DOHH2 (cell line): ENCODE measurements around the gene FAM117B.

ENCODE experiments used
- H3F3A ChIP-seq: fragments of 200-600 bp; sonication (generic), shearing (Covaris generic); 2 replicates; pipeline ENCODE4 v1.6.0; 2016; ENCODE audit warnings: antibody characterized with exemption, mild to moderate bottlenecking; ENCODE audit not compliant: control insufficient read depth, insufficient read depth
- H3K27ac ChIP-seq: fragments of 200-600 bp; sonication (generic); 2 replicates; pipeline ENCODE4 v1.5.1; 2014; ENCODE audit warnings: low read depth, mild to moderate bottlenecking, low read length, moderate library complexity
- H3K27me3 ChIP-seq: fragments of 200-600 bp; sonication (generic); 2 replicates; pipeline ENCODE4 v1.6.1; 2014; ENCODE audit warnings: mild to moderate bottlenecking, low read length, mixed read lengths; ENCODE audit not compliant: control insufficient read depth
- H3K36me3 ChIP-seq: fragments of 200-600 bp; sonication (generic); 2 replicates; pipeline ENCODE4 v1.6.1; 2014; ENCODE audit warnings: mild to moderate bottlenecking, low read length, moderate library complexity, mixed read lengths; ENCODE audit not compliant: control insufficient read depth
- H3K4me1 ChIP-seq: fragments of 200-600 bp; sonication (generic); 2 replicates; pipeline ENCODE4 v1.6.1; 2014; ENCODE audit warnings: mild to moderate bottlenecking, low read length, mixed read lengths; ENCODE audit not compliant: control insufficient read depth
- H3K4me2 ChIP-seq: fragments of 200-600 bp; sonication (generic); 2 replicates; pipeline ENCODE4 v1.6.0; 2014; ENCODE audit warnings: mild to moderate bottlenecking, low read length, moderate library complexity
- H3K4me3 ChIP-seq: fragments of 200-600 bp; sonication (generic); 2 replicates; pipeline ENCODE4 v1.5.1; 2014; ENCODE audit warnings: mild to moderate bottlenecking, low read length, mixed read lengths
- H3K79me2 ChIP-seq: fragments of 200-600 bp; sonication (generic); 2 replicates; pipeline ENCODE4 v1.6.1; 2014; ENCODE audit warnings: mild to moderate bottlenecking, low read length, mixed read lengths; ENCODE audit not compliant: control insufficient read depth
- H3K9me2 ChIP-seq: fragments of 200-600 bp; sonication (generic); replicated peaks from 2 replicates; pipeline ENCODE4 v1.6.1; 2014; ENCODE audit warnings: mild to moderate bottlenecking, low read length, mixed read lengths; ENCODE audit not compliant: control insufficient read depth
- H3K9me3 ChIP-seq: fragments of 200-600 bp; sonication (generic); 2 replicates; pipeline ENCODE4 v1.6.1; 2014; ENCODE audit warnings: antibody characterized with exemption, low read length, mixed read lengths; ENCODE audit not compliant: control insufficient read depth, insufficient read depth
- H4K20me1 ChIP-seq: fragments of 200-600 bp; sonication (generic); 2 replicates; pipeline ENCODE4 v1.6.0; 2014; ENCODE audit warnings: low read depth, mild to moderate bottlenecking, antibody characterized with exemption, low read length, moderate library complexity; ENCODE audit not compliant: control insufficient read depth, insufficient read depth
- CTCF ChIP-seq: fragments of 200-600 bp; sonication (generic); IDR thresholded peaks from one replicate; pipeline ENCODE4 v1.5.1; 2014; ENCODE audit warnings: antibody characterized with exemption, mild to moderate bottlenecking, low read depth, low read length; ENCODE audit not compliant: poor library complexity, severe bottlenecking
- EZH2phosphoT487 ChIP-seq: fragments of 200-600 bp; sonication (generic); IDR thresholded peaks from 2 replicates; pipeline ENCODE4 v1.6.1; 2017; ENCODE audit warnings: borderline replicate concordance, mild to moderate bottlenecking, antibody characterized with exemption, low read length, moderate library complexity, mixed read lengths

FAM117B gene

DNA sequence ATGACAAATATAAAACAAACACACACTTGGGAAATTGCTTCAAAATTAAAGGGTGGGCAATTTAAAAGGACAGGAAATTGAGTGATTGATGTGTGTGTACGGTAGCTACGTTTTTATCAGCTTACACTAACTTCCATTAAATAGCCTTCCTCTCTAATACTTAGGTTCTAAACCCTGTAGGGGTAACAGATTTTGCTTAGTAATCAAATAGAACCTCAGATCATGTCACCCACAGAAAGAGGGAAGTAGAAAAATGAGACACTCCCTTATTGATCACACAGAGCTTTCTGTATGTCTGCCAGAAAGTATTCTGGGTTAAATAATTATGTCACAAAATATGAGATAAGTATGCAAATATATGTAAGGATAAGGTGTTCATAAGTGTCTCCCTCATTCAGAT is 143.4 kb downstream of the FAM117B start:
- Histone ChIP-seq H3K9me3 (no peaks in the 10 kb centered on the region), H3K4me2 (no peak overlapping the region), H3K79me2 (no peaks in the 10 kb centered on the region), H3F3A (no peaks in the 10 kb centered on the region), H3K27me3 (no peaks in the 10 kb centered on the region), H4K20me1 (no peaks in the 10 kb centered on the region), H3K36me3 (peaks cover 4% of the 10 kb centered on the region; the same call in 1 of the 2 replicates), H3K4me3 (no peak overlapping the region), H3K27ac (no peak overlapping the region), H3K9me2 (no peaks in the 10 kb centered on the region), H3K4me1 (no peaks in the 10 kb centered on the region)
- TF ChIP-seq CTCF (no peak), EZH2phosphoT487 (no peak)

DNA sequence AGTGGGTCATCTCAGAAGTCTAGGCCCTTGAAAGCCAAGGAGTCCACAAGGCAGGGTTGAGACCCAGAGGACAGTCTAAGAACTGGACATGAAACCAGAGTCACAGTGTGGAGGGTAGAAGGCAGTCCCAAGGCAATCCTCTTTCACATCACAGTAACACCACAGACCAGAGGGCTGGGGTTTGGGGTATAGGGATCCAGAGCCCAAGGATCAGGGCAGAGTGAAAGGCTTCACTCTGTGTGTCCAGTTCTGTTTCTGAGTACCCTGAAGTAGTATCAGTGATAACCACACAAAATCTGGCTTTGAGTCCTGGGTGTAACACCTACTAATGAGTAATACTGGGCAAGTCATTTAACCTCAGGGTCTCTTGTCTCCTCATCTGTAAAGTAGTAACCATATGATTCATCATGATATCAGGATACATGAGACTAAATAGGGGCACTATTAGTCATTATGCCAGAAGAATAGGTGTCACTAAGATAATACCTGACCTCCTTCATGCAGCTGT is 145.8 kb downstream of the FAM117B start:
- Histone ChIP-seq H4K20me1 (no peaks in the 10 kb centered on the region), H3K9me3 (no peaks in the 10 kb centered on the region), H3K36me3 (no peaks in the 10 kb centered on the region), H3K79me2 (no peaks in the 10 kb centered on the region), H3K27me3 (no peaks in the 10 kb centered on the region), H3K27ac (no peak overlapping the region), H3K4me3 (no peak overlapping the region), H3K4me2 (no peak overlapping the region), H3K9me2 (no peaks in the 10 kb centered on the region), H3K4me1 (no peaks in the 10 kb centered on the region), H3F3A (no peaks in the 10 kb centered on the region)
- TF ChIP-seq CTCF, result no peak
- TF ChIP-seq EZH2phosphoT487, result no peak

- Histone ChIP-seq H3K27me3 (no peaks in the 10 kb centered on the region), H4K20me1 (no peaks in the 10 kb centered on the region), H3K36me3 (peaks cover 3% of the 10 kb centered on the region), H3K9me3 (no peaks in the 10 kb centered on the region), H3K9me2 (no peaks in the 10 kb centered on the region), H3F3A (no peaks in the 10 kb centered on the region), H3K27ac (no peak overlapping the region), H3K4me1 (no peaks in the 10 kb centered on the region), H3K79me2 (no peaks in the 10 kb centered on the region), H3K4me3 (no peak overlapping the region), H3K4me2 (no peak overlapping the region)
- TF ChIP-seq CTCF (no peak), EZH2phosphoT487 (no peak)
These were observed 148.3 kb downstream of the FAM117B start for GRCh38 chr2:202782940-202783558.
